G401.6 (cell line): Measurements from ENCODE around the gene CAB39L.

Experiments
- FAIRE-seq: peaks from 2 replicates; lab custom pipeline; 2012; peaks lifted over from hg19 to GRCh38; lab: Jason Lieb, UNC

The CAB39L gene

GRCh38 chr13:49279112-49279511 is 164.8 kb downstream of the CAB39L start:
- no peak for FAIRE-seq

GRCh38 chr13:49278211-49278610 is 165.7 kb downstream of the CAB39L start:
- FAIRE-seq, result no peak

- no peak for FAIRE-seq
Measured at GRCh38 chr13:49272296-49272695, 171.6 kb downstream of the CAB39L start.

GRCh38 chr13:49271264-49271663 is 172.6 kb downstream of the CAB39L start:
- FAIRE-seq, result no peak

- FAIRE-seq, result no peak
Measured at GRCh38 chr13:49265822-49266221, 178.0 kb downstream of the CAB39L start.

- FAIRE-seq, result no peak
Measured at GRCh38 chr13:49262634-49263033, 181.2 kb downstream of the CAB39L start.

GRCh38 chr13:49259586-49259985 is 184.3 kb downstream of the CAB39L start:
- FAIRE-seq, result no peak
